Measurements from ENCODE around the gene VPS13A.

- no peak for TF ChIP-seq CTCF (IDR thresholded peaks at IDR 0.05; ENCODE audit: low read depth, low read length)
- no peak for TF ChIP-seq POLR2A (IDR thresholded peaks at IDR 0.05; ENCODE audit: extremely low read depth, insufficient read length)
- no peak for TF ChIP-seq MAX (IDR thresholded peaks at IDR 0.05; ENCODE audit: low read depth, low read length)
These were observed 245.6 kb downstream of the VPS13A start for GRCh38 chr9:77422969-77423368.
